ENCODE results near the gene DOC2B.

The DOC2B gene

DNA sequence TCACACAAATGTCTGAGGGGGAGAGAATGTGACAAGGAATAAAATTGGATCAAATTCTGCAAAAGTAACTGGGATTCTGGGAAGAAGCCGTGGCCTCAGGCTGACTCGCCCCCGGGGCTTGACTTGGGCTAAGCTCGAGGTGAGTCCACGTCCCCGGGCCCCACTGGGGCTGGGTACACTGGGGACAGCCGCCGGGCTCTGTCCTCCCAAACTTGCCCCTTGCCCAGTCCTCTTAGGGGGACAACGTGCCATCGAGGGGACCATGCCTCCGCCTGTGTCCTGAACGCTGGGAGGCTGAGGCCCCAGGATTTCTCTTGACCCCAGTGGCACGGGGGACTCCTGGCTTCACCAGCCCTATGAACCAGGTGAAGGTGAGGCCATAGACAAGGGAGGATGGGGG, 21.1 kb downstream of the DOC2B start:
- DNase-seq: no peak

DNA sequence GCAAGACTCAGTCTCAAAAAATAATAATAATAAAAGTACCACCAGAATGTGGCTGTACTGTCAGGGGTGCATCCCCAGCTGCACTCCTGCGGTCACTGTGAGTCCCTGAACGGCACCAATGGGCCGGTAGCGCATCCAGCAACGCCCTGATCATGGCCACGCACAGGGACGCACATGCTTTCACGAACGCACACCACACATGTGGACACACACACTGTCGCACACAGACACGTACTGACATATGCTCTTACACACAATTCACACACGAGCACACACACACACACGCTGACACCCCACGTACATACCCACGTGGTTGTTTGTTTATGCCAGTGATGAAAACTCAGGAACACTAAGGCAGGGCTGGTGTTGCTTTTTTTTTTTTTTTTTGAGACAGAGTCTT, 21.8 kb downstream of the DOC2B start:
- no peak for DNase-seq

DNA sequence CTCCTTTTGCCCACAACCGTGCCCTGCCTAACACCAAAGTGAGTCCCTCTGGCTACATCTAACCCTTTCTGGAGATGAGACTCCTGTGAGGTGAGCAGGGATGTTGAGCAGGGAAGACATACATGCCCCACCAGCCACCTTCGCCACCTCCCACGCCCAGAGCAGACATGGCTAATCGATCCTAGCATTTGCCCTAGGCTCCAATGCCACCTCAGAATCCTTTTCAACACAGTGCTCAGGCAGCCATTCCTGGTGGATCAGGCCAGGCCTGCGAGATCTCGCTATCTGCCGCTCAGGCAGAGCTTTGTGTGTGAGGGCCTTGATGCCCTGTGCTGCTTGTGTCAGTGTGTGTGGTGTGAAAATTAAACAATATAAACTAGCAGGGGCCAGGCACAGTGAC, 23.1 kb downstream of the DOC2B start:
- no peak for DNase-seq

DNA sequence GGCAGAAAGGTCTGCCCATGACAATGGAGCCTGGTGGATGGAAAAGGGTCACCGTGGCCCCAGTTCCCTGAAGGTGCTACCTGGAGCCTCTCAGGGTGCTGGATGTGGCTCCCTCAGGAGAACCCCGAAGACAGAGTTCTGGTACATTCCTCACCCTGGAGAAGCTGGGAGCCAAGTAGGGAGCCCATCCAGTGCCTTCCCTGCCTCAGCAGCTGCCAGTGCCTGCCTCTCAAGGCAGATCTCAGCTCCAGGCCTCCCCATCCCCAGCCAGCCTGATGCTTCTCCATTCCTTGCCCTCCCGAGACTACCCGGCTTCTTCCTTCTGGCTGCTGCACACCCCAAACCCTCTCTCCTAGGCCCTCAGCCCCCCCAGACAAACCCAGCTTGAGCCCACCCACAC, 23.5 kb downstream of the DOC2B start:
- DNase-seq: no peak

DNA sequence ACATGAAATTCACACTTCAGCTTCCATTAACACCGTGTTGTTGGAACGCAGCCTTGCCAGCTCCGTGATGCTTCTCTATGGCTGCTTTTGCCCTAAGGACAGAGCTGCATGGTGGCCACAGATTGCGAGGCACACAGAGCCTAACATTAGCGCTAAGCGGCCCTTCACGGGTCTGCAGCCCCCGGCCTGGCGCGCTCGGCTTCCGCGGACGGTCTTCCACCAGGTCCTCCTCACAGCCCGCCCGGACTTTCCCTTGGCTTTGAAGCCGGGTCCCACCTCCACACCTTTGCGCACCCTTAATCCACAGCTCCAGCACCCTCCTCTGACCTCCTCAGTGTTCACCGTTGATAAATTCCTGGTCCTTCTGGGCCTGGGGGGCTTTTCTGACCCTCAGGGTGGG, 24.5 kb downstream of the DOC2B start:
- no peak for DNase-seq

DNA sequence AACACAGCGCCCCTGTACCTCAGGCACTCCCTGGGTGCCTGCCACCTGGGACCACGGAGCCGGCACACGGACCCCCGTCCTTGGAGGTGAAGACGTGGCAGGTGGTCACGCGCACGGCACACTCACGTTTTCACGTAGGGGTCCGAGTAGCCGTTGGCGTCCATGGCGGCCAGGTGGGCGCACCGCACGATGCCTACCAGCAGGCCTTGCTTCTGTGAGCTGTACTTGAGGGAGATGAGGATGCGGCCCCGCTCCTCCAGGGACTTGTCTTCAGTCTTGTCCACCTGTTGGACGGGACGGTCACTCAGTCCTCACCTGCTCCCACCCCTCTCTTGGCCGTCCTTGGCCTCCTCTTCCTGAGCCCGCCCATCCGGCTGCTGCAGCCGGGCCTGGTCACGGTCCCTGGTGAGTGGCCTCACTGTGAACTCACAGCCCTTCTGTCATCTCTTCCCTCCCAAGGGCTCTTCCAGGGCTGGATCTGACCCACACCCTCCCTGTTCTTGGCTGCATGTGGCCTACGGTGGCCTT, 25.3 kb downstream of the DOC2B start:
- DNase-seq: no peak

DNA sequence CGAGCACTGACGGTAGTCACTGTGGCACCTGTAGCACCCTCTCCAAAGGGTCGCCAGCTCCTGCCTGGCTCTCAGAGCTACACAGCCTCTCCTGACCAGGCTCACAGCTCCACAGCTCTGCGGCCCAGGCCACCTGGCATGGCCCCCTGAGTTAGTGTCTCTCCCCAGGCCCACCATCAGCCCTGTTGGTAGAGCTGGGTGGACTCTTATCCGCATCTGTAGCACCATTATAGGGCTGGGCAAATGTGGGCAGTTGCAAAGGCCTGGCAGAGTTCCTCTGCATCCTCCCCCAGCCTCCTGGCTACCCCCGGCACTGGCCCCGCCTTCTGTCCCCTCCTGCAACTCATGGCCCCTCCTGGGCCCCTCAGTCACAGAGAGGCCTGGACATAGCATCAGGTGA, 25.9 kb downstream of the DOC2B start:
- DNase-seq: no peak

DNA sequence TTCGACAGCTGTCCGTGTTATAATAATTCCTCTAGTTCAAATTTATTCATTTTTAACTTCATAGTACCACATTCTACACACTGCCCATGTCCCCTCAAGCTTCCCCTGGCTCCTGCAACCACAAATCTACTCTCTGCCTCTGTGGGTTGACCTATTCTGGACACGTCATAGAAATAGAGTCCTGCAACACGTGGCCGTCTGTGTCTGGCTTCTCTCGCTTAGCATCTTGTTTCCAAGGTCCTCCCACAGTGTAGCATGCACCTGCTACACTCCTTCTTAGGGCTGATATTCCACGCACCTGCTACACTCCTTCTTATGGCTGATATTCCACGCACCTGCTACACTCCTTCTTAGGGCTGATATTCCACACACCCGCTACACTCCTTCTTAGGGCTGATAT, 27.6 kb downstream of the DOC2B start:
- DNase-seq: no peak

DNA sequence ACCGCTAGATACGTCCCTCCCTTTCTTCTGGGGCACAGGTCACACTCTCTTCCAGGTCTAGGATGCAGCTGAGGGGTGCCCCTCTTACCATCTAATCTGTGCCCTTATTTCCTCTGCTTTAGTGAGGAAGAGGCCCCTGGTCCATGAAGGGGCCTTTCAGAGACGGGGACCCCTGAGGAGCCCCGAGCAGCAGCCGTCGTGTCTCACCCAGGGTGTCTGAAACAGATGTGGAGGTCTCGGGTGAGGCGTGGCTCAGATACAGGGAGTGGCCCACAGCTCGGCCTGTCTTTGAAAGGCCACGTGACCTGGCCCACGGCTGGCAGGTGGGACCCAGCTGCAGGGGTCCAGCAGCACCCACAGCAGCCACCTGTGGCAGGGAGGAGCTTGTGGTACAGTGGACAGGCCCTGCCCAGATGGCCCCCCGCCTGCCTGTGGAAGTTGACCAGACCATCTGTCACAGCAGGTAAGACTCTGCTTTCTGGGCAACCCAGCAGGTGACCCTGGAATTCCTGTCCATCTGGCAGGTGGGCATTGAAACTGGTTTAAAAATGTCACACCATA, 28.5 kb downstream of the DOC2B start:
- DNase-seq: no peak

DNA sequence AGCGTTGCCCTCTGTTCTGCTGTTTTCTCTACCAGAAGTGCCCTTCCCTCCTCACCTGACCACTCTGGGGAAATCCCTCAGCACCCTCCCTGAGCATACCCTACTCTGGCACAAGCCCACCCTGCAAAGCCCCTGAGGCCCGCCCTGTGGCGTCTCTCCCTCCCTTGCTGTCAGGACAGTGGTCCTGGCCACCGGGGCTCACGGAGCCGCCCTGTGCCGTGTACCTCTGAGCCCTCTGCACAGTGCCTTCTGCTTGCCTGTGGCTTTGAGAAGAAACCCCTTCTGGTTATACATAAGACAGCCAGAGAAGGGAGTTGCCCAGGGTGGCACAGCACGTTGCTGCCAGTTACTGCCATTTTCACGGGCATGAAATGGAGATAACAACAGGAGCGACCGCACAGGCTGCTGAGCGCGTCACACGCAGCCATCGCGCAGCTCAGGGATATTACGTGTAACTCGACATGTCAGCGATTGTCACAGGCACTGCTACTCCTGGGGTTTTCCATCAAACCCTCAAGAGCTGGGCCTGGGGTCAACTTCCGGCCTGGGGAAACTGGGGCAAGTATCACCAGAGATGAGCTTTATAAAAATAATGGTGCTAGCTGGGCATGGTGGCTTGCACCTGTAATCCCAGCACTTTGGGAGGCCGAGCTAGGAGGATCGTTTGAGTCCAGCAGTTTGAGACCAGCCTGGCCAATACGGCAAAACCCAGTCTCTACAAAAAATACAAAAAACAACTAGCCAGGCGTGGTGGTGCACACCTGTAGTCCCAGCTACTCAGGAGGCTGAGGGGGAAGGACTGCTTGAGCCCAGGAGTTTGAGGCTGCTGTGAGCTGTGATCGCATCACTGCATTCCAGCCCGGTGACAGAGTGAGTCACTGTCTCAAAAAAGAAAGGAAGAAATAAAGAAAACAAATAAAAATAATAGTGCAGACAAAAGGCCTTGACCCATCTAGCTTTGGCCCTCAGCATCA, 29.3 kb downstream of the DOC2B start:
- DNase-seq: no peak

DNA sequence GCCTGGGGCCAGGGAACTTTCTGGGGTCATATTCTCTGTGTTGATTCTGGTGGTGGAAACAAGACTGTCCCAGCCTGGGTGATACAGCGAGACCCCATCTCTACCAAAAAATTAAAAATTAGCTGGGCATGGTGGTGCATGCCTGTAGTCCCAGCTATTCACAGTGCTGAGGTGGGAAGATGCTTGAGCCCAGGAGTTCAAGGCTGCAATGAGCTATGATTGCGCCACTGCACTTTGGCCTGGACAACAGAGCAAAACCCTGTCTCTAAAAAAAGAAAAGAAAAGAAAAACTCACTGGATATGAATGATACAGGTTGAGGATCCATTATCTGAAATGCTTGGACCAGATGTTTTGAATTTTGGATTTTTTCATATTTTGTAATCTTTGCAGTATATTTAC, 30.4 kb downstream of the DOC2B start:
- no peak for DNase-seq

DNA sequence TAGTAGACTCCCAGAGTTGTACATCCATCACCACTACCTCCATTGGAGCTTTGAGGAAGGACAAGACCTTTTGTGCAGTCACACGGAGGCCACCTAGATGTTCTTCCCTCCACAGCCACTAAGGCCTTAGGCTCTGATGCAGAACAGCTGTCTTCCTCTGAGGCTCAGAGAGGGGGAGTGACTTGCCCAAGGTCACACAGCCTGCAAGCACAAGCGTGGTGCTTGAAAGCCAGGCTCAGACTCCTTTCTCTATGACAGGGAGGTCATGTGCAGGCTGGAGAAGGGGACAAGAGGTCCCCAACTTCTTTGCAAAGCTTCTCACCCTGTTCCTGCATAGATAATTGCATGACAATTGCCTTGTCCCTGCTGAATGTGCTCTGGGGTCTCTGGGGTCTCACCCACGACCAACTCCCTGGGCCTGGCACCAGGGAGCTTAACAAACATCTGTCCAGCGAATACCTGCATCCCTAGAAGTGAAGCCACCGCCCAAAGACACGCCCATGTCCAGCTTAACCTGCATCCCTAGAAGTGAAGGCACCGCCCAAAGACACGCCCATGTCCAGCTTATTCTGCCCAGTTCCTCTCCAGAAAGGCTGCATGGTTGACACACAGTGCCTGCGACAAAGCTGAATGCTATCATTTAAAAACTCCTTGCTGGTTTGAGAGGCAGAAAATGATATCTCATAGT, 31.4 kb downstream of the DOC2B start:
- DNase-seq: no peak

DNA sequence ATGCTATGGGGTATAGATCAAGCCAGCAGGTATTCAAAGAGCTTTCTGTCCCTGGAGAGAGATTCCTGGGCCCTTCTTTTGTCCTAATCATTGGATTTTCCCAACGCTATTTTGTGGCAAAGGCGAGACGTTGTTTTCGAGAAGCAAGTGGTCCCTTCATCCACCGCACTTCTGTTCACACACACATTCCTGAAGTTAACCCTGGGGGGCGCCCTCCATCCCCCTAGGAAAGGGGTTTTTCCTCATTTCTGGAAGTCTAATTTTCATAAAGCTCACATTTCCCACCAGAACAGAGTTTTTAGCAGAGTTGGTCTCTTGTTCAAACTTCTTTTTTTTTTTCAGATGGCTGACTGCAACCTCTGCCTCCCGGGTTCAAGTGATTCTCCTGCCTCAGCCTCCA, 32.2 kb downstream of the DOC2B start:
- DNase-seq: no peak

DNA sequence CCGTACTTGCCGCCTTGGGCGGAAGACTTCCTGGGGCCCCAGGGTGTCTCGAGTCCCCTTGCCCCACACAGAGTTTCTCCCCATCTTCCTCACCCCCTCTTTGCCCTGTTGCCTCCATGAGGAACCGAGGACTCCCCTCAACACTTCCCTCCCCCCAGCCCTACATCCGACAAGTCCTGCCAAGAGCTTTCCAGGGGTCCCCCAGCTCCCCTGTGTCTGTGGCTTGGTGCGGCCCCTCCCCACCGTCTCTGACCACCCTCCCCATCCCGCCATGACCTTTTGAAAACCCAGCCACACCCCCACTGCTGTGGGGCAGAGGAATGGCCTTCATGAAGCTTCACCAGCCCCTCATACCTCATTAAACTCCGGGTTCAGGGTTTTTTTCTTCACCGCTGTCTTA, 32.7 kb downstream of the DOC2B start:
- DNase-seq: no peak

DNA sequence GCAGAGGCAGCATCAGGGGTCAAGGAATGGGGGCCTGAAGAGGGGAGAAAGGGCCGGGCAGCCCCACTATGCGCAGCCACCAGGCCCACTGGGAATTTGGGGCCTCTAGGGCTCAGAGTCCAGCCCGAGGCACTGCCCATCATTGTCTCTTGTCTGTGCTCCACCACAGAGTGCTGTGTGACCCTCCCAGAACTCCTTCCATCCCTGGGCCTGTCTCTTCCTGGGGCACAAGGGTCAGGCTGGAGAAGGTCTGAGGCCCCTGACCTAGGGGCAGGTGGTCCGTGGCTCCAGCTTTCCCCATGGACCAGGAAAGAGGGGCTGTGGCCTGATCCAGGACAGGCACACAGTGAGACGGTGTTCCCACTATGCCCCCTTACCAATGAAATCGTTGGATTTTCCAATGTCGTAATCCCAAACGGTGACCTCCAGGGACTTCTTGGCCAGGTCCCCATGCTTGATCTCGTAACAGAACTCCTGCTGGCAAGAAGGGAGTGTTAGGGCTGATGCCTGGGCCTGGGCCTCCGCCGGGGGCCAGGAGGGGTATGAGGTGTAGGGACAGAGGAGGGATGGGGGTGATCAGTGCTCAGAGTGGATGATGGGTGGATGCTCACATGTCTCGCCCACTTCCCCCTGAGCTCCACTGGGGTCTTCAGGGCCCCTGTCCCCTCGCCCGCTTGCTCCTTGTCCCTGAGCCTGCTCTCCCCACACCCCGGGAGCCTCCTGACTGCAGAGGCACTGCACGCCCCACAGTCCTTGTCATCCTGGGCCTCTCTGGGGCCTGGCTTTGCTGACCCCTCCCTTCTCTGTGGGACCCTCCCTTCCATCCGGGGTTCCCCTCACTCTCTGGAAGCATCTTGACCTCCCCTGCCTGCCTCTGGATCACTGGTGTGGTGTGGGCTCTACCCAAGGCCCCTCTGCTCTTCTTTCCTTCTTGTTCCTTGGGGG, 33.4 kb downstream of the DOC2B start:
- DNase-seq: no peak

DNA sequence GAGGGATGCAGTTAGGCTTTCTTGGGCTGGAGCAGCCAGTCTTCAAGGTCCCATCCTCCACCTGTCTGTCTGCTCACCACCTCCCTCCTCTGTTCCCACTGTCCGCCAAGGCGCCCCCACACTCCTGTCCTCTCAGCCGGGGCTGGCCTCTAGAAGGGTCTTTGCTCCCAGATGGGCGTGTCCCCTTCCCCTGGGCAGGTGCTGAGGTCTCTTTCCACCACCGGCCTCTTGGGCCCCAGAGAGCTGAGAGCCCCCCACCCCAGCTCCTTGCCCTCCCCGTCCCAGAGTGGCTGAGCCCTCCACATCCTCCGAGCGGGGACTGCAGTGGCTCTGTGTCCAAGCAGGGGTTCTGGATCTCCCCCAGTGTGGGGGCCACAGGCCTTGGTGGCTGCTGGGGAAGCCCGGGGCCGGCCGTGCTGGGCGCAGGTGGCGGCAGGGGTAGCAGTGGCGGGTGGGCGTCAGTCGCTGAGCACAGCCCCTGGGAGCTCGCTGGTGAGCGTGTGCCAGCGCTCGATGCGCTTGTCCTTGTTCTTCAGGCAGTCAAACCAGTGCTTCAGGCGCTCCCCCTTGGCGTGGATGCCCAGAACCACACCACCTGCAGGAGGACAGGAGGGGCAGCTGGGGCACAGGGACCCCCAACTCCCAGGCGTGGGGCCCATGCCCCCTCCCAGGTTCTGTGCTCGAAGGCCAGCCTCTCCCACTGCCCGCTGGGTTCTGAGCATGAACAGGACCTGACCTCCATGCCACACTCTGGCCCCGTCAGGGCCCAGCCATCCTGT, 34.3 kb downstream of the DOC2B start:
- no peak for DNase-seq

DNA sequence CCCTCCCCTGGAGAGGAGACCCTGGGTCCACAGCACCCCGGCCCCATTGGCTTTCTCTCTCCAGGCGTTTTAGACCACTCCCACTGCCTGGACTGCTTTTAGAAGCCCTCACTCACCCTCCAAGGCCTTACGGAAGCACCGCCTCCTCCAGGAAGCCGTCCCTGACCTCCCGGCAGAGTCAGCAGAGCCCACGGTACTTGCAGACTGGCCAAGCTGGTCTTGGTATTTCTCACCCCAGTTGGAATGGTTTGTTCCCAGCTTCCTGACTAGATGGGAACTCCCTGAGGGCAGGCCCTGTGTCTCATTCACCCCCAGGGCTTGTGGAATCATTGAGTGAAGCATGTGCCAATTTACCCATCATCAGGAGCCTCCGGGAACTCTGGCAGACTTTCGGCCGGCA, 34.9 kb downstream of the DOC2B start:
- no peak for DNase-seq

DNA sequence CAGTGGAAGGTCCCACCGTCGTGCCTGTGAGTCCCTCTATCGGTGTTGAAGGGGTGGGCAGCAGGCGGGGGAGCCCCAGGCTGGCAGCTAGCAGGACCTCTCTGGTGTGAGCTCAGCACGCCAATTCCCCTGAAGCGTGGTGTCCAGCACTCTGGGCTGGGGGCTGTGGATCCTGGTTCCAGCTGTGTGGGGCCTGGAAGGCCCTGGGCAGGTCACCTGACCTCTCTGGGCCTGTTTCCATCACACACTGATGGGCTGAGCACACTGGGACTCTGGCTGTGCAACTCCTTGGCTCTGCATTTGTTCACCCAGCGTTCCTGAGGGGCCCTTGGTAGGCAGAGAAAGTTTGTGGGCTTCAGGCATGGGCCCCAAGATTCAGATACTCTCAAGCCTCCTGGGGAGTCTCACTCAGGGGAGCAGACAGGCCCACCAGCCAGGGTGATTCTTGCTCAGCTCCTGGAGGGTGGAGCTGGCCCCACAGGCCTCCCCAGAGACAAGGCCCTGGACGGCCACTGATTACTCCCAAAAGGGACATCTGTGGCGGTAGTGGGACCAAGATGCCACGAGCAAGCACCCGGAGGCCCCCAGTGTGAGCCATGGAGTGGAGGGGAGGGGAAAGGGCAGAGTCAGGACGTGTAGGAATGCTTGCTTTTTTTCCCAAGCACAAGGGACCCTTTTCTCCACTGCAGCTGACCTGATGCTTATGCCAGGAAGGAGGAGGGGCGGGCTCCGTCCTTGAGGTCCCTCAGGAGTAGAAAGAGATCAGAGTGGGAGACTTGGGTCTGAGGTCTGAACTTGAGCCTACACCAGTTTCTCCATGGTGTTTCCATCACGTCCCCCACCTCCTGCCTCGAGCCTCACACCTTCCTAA, 35.5 kb downstream of the DOC2B start:
- no peak for DNase-seq

DNA sequence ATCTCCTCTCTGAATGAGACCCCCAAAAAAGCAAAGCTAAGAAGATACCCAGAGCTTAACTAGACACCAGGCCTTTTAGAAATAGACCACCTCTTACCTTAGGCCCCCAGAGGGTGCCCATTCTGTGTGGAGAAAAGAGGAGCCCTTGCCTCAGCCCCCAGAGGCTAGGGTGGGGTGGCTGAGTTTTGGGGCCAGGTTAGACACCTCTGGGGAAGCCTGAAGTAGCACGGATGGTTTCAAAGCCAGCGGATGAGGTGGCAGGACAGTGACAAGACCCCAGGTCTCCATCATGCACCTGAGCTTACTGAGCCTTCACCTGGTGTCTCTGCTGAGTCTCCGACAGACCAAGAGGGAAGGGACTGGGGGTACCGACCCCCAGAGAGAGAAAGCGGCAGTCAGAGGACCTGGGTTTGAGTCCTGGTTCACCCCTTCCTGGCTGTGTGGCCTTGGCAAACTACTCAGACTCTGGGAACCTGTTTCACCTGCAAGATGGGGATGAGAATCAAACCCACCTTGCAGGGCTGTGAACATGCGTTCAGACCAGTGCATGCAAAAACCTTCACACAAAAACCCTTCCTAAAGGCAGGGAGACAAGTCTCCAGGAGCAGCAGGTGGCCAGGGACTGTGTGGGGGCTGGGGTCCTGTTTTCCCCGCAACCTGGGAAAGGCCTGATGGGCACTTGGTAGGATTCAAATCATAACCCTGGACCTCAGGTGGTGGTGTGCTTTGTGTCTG, 36.3 kb downstream of the DOC2B start:
- no peak for DNase-seq

DNA sequence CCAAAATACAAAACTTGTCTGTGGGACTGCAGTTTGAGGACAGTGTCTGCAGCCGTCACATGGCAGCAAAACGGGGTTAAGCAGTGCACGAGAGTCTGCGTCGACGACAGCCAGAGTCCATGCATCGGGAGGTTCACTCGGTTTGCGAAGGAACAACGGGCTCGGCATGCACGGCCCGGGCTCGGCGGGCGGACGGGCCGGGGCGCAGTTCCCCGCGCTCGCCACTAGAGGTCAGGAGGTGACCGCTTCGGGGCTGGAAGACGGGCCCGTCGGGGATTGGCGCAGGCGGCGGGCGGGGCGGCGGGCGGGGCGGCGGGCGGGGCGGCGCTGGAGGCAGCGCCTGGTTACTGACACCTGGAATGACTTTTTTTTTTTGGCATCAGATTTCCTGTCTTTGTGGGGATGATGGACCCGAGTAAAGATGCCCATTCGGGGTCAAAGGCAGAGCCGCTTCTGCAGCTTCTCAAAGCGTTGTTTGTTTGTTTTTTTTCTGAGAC, 37.6 kb downstream of the DOC2B start:
- DNase-seq: peak; percentile 89

Data from CD4-positive, alpha-beta T cell treated with Interleukin-17A for 4 hours (primary cell).